ENCODE results near the gene C1QTNF1. TPM values are rescaled to one million over a fixed set of nuclear protein-coding genes. Genes with fewer than 3 reads are reported as not detected.

The C1QTNF1 gene
- total RNA-seq, 2 experiments from 2014 or later: not detected

- TF ChIP-seq EZH2phosphoT487 (IDR thresholded peaks at IDR 0.05; ENCODE audit: borderline replicate concordance, low read depth, low read length) (no peak), CTCF (conservative IDR thresholded peaks at IDR 0.05; ENCODE audit: low read length) (no peak)
- Histone ChIP-seq H3K4me3 (ENCODE audit: low read depth, low read length, poor library complexity, severe bottlenecking) (no peak overlapping the region), H2AFZ (ENCODE audit: low read length) (no peak overlapping the region), H3K79me2 (ENCODE audit: insufficient read depth, low read depth, low read length) (no peaks in the 10 kb centered on the region), H3K9me2 (ENCODE audit: insufficient read depth, low read length) (no peaks in the 10 kb centered on the region), H3K36me3 (ENCODE audit: insufficient read depth, low read length) (no peaks in the 10 kb centered on the region), H3K9me3 (ENCODE audit: low read length) (no peaks in the 10 kb centered on the region), H3K27ac (ENCODE audit: low read depth, low read length, poor library complexity, severe bottlenecking) (no peak overlapping the region), H3K4me2 (ENCODE audit: low read length) (no peak overlapping the region), H3K4me1 (ENCODE audit: insufficient read depth, low read length, poor library complexity, severe bottlenecking) (no peaks in the 10 kb centered on the region), H4K20me1 (ENCODE audit: insufficient read depth, low read length) (no peaks in the 10 kb centered on the region)
- BruUV-seq (replicated peaks): no TSS peak
- ChIA-PET POLR2A (no interaction called here), CTCF (ENCODE audit: unreplicated experiment) (no interaction called here)
- DNase-seq (ENCODE audit: low spot score): no peak
- intact Hi-C loops (cut with micrococcal nuclease; ENCODE audit: unreplicated experiment): loop anchor here (1.0 to 5.0 kb wide), 4 partner anchors 40 to 306 kb away; no protein-coding TSS in a partner anchor
Measured at GRCh38 chr17:79086609-79087427, 62.8 kb downstream of the C1QTNF1 start.

- Histone ChIP-seq H3K27ac (ENCODE audit: low read depth, low read length, poor library complexity, severe bottlenecking) (no peak overlapping the region), H3K9me3 (ENCODE audit: low read length) (no peaks in the 10 kb centered on the region), H4K20me1 (ENCODE audit: insufficient read depth, low read length) (no peaks in the 10 kb centered on the region), H3K4me1 (ENCODE audit: insufficient read depth, low read length, poor library complexity, severe bottlenecking) (no peaks in the 10 kb centered on the region), H3K4me3 (ENCODE audit: low read depth, low read length, poor library complexity, severe bottlenecking) (no peak overlapping the region), H3K9me2 (ENCODE audit: insufficient read depth, low read length) (no peaks in the 10 kb centered on the region), H3K4me2 (ENCODE audit: low read length) (no peak overlapping the region), H3K79me2 (ENCODE audit: insufficient read depth, low read depth, low read length) (no peaks in the 10 kb centered on the region), H2AFZ (ENCODE audit: low read length) (no peak overlapping the region), H3K36me3 (ENCODE audit: insufficient read depth, low read length) (no peaks in the 10 kb centered on the region)
- intact Hi-C loops (cut with micrococcal nuclease; ENCODE audit: unreplicated experiment): loop anchor here (1.0 to 5.0 kb wide), 4 partner anchors 39 to 306 kb away; no protein-coding TSS in a partner anchor
- peak; percentile 74 for DNase-seq (ENCODE audit: low spot score)
- ChIA-PET POLR2A (no interaction called here), CTCF (ENCODE audit: unreplicated experiment) (interaction anchor here (1.1 kb wide), 1 partner anchor 16 kb away, joined by 3 read pairs; no protein-coding TSS in a partner anchor)
- no TSS peak for BruUV-seq (replicated peaks)
- peak; percentile 97 for TF ChIP-seq CTCF (conservative IDR thresholded peaks at IDR 0.05; ENCODE audit: low read length)
- no peak for TF ChIP-seq EZH2phosphoT487 (IDR thresholded peaks at IDR 0.05; ENCODE audit: borderline replicate concordance, low read depth, low read length)
Measured at GRCh38 chr17:79087428-79088143, 63.6 kb downstream of the C1QTNF1 start.
